ENCODE data around the gene SCUBE3. TPM values are rescaled to one million over a fixed set of nuclear protein-coding genes. Genes with fewer than 3 reads are reported as not detected.
A peak's percentile ranks its signal among the peaks of the same experiment; 100 is the strongest.

The SCUBE3 gene
- total and polyA plus RNA-seq, 2 of the 13 experiments (the other 11 are each of a cell fraction or from before 2014, with no cell fraction given): not detected

DNA sequence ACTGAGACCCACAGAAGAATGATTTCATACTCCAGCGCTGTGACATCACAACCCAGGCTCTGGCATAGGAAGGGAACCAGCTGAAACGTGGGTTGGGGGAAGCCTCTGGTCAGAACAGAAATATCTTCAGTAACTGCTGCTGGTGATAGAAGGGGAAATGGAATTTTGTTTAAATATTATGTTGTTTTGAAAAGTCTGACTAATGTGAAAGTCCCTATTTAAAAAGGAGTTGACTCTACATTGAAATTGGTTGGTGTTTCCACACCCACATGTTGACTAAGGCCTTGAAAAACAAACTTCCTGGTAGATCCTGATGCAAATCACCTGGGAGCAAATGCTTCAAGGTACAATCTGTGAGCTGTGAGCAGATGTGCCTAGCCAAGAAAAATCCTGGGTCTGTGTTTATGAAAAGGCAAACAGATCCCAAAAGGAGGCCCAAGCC lies 48.1 kb upstream of the SCUBE3 start (continued):
- TF ChIP-seq, protein P1, sequence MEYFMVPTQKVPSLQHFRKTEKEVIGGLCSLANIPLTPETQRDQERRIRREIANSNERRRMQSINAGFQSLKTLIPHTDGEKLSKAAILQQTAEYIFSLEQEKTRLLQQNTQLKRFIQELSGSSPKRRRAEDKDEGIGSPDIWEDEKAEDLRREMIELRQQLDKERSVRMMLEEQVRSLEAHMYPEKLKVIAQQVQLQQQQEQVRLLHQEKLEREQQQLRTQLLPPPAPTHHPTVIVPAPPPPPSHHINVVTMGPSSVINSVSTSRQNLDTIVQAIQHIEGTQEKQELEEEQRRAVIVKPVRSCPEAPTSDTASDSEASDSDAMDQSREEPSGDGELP (IDR thresholded peaks at IDR 0.05; ENCODE audit: borderline replicate concordance, low read depth): peak; percentile 53; the same call in 1 of the 2 replicates
- TF ChIP-seq ZNF136 (CRISPR knock-in tag; IDR thresholded peaks at IDR 0.05; ENCODE audit: low read depth) (no peak), ZEB1 (IDR thresholded peaks at IDR 0.05; ENCODE audit: insufficient replicate concordance, low read depth) (peak; percentile 34), FOXP1 (IDR thresholded peaks at IDR 0.05) (no peak), FOXP1 (CRISPR knock-in tag; IDR thresholded peaks at IDR 0.05) (peak; percentile 88), FOXA1 (IDR thresholded peaks at IDR 0.05) (no peak), FOXA1 (CRISPR knock-in tag; IDR thresholded peaks at IDR 0.05) (peak; percentile 69; the same call in 1 of the 2 replicates), CEBPG (CRISPR knock-in tag; IDR thresholded peaks at IDR 0.05) (peak; percentile 67), PCBP2 (optimal IDR thresholded peaks at IDR 0.05; ENCODE audit: low read depth, low read length, poor library complexity, severe bottlenecking) (no peak), MIER3 (CRISPR knock-in tag; IDR thresholded peaks at IDR 0.05; ENCODE audit: borderline replicate concordance) (0 out of 2 replicates have a peak, but pooled peaks have one; percentile 46), SAP130 (CRISPR knock-in tag; IDR thresholded peaks at IDR 0.05; ENCODE audit: low read depth) (peak; percentile 65), IRF1 (CRISPR knock-in tag; IDR thresholded peaks at IDR 0.05; ENCODE audit: low read depth) (no peak), GABPA (IDR thresholded peaks at IDR 0.05; ENCODE audit: low read depth, low read length) (no peak), GABPA (CRISPR knock-in tag; IDR thresholded peaks at IDR 0.05; ENCODE audit: low read depth) (peak; percentile 35; the same call in 1 of the 2 replicates), ELF4 (CRISPR knock-in tag; IDR thresholded peaks at IDR 0.05; ENCODE audit: borderline replicate concordance) (0 out of 2 replicates have a peak, but pooled peaks have one; percentile 47), ZC3H4 (CRISPR knock-in tag; IDR thresholded peaks at IDR 0.05; ENCODE audit: borderline replicate concordance) (no peak), SOX5 (CRISPR knock-in tag; IDR thresholded peaks at IDR 0.05; ENCODE audit: borderline replicate concordance) (peak; percentile 33; the same call in 1 of the 2 replicates)
- TF ChIP-seq, protein P2, sequence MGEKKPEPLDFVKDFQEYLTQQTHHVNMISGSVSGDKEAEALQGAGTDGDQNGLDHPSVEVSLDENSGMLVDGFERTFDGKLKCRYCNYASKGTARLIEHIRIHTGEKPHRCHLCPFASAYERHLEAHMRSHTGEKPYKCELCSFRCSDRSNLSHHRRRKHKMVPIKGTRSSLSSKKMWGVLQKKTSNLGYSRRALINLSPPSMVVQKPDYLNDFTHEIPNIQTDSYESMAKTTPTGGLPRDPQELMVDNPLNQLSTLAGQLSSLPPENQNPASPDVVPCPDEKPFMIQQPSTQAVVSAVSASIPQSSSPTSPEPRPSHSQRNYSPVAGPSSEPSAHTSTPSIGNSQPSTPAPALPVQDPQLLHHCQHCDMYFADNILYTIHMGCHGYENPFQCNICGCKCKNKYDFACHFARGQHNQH (CRISPR knock-in tag; IDR thresholded peaks at IDR 0.05): 0 out of 2 replicates have a peak, but pooled peaks have one; percentile 29
- TF ChIP-seq, protein P3, sequence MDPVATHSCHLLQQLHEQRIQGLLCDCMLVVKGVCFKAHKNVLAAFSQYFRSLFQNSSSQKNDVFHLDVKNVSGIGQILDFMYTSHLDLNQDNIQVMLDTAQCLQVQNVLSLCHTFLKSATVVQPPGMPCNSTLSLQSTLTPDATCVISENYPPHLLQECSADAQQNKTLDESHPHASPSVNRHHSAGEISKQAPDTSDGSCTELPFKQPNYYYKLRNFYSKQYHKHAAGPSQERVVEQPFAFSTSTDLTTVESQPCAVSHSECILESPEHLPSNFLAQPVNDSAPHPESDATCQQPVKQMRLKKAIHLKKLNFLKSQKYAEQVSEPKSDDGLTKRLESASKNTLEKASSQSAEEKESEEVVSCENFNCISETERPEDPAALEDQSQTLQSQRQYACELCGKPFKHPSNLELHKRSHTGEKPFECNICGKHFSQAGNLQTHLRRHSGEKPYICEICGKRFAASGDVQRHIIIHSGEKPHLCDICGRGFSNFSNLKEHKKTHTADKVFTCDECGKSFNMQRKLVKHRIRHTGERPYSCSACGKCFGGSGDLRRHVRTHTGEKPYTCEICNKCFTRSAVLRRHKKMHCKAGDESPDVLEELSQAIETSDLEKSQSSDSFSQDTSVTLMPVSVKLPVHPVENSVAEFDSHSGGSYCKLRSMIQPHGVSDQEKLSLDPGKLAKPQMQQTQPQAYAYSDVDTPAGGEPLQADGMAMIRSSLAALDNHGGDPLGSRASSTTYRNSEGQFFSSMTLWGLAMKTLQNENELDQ (CRISPR knock-in tag; IDR thresholded peaks at IDR 0.05; ENCODE audit: borderline replicate concordance): no peak
- TF ChIP-seq, protein P4, sequence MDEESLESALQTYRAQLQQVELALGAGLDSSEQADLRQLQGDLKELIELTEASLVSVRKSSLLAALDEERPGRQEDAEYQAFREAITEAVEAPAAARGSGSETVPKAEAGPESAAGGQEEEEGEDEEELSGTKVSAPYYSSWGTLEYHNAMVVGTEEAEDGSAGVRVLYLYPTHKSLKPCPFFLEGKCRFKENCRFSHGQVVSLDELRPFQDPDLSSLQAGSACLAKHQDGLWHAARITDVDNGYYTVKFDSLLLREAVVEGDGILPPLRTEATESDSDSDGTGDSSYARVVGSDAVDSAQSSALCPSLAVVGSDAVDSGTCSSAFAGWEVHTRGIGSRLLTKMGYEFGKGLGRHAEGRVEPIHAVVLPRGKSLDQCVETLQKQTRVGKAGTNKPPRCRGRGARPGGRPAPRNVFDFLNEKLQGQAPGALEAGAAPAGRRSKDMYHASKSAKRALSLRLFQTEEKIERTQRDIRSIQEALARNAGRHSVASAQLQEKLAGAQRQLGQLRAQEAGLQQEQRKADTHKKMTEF (CRISPR knock-in tag; IDR thresholded peaks at IDR 0.05): 0 out of 2 replicates have a peak, but pooled peaks have one; percentile 19
- TF ChIP-seq, protein P5, sequence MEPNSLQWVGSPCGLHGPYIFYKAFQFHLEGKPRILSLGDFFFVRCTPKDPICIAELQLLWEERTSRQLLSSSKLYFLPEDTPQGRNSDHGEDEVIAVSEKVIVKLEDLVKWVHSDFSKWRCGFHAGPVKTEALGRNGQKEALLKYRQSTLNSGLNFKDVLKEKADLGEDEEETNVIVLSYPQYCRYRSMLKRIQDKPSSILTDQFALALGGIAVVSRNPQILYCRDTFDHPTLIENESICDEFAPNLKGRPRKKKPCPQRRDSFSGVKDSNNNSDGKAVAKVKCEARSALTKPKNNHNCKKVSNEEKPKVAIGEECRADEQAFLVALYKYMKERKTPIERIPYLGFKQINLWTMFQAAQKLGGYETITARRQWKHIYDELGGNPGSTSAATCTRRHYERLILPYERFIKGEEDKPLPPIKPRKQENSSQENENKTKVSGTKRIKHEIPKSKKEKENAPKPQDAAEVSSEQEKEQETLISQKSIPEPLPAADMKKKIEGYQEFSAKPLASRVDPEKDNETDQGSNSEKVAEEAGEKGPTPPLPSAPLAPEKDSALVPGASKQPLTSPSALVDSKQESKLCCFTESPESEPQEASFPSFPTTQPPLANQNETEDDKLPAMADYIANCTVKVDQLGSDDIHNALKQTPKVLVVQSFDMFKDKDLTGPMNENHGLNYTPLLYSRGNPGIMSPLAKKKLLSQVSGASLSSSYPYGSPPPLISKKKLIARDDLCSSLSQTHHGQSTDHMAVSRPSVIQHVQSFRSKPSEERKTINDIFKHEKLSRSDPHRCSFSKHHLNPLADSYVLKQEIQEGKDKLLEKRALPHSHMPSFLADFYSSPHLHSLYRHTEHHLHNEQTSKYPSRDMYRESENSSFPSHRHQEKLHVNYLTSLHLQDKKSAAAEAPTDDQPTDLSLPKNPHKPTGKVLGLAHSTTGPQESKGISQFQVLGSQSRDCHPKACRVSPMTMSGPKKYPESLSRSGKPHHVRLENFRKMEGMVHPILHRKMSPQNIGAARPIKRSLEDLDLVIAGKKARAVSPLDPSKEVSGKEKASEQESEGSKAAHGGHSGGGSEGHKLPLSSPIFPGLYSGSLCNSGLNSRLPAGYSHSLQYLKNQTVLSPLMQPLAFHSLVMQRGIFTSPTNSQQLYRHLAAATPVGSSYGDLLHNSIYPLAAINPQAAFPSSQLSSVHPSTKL (CRISPR knock-in tag; IDR thresholded peaks at IDR 0.05): peak; percentile 68
